Keratinocyte (primary cell): ENCODE data around the gene SEC61A1. TPM values are rescaled to one million over a fixed set of nuclear protein-coding genes. Genes with fewer than 3 reads are reported as not detected.

Source experiments
- DNase-seq: peaks from one replicate; pipeline ENCODE4 v3.0.0-alpha.2; 2011; ENCODE audit warnings: low read depth, missing footprints, low spot score
- FAIRE-seq: peaks from 2 replicates; lab custom pipeline; 2011; peaks lifted over from hg19 to GRCh38; lab: Jason Lieb, UNC
- H2AFZ ChIP-seq: 2 replicates; pipeline ENCODE4 v1.6.0; 2012; ENCODE audit warnings: low read length, control low read depth, inconsistent platforms; ENCODE audit not compliant: control insufficient read depth
- H3K27ac ChIP-seq: 2 replicates; pipeline ENCODE4 v1.5.1; 2011; ENCODE audit warnings: low read length; ENCODE audit not compliant: control insufficient read depth, insufficient read depth
- H3K27me3 ChIP-seq: 3 replicates; pipeline ENCODE4 v1.6.0; 2011; ENCODE audit warnings: low read length; ENCODE audit not compliant: control insufficient read depth, insufficient read depth; ENCODE audit errors: extremely low read depth
- H3K36me3 ChIP-seq, 2 experiments: 2 replicates in 1 of 2; 3 replicates in 1 of 2; pipeline ENCODE4 v1.5.1; 2011; ENCODE audit warnings: low read length in 2 of 2, mild to moderate bottlenecking in 1 of 2; ENCODE audit not compliant: control insufficient read depth in 2 of 2, insufficient read depth in 2 of 2; ENCODE audit errors: extremely low read depth in 1 of 2
- H3K4me1 ChIP-seq: 3 replicates; pipeline ENCODE4 v1.5.1; 2011; ENCODE audit warnings: low read length; ENCODE audit not compliant: control insufficient read depth, insufficient read depth; ENCODE audit errors: extremely low read depth
- H3K4me2 ChIP-seq: 3 replicates; pipeline ENCODE4 v1.6.0; 2011; ENCODE audit warnings: low read depth, low read length; ENCODE audit not compliant: control insufficient read depth, insufficient read depth; ENCODE audit errors: extremely low read depth
- H3K4me3 ChIP-seq, 3 experiments: fragments of 200-600 bp in 1 of 3; sonication (generic) in 1 of 3; 2 replicates in 2 of 3; 3 replicates in 1 of 3; pipeline ENCODE4 v1.5.1; 2011 to 2016; ENCODE audit warnings: low read length in 3 of 3, mild to moderate bottlenecking in 3 of 3, control low read depth in 2 of 3, inconsistent platforms in 1 of 3, low read depth in 1 of 3, mixed read lengths in 1 of 3, mixed run types in 1 of 3, moderate library complexity in 1 of 3; ENCODE audit not compliant: control insufficient read depth in 2 of 3, insufficient read depth in 2 of 3; ENCODE audit errors: extremely low read depth in 1 of 3
- H3K79me2 ChIP-seq: 2 replicates; pipeline ENCODE4 v1.6.0; 2012; ENCODE audit warnings: low read length; ENCODE audit not compliant: control insufficient read depth, insufficient read depth
- H3K9ac ChIP-seq: 3 replicates; pipeline ENCODE4 v1.6.0; 2011; ENCODE audit warnings: low read length; ENCODE audit not compliant: control insufficient read depth, insufficient read depth; ENCODE audit errors: extremely low read depth
- H3K9me1 ChIP-seq: 3 replicates; pipeline ENCODE4 v1.6.0; 2011; ENCODE audit warnings: low read length; ENCODE audit not compliant: control insufficient read depth, insufficient read depth; ENCODE audit errors: extremely low read depth
- H3K9me3 ChIP-seq: 2 replicates; pipeline ENCODE4 v1.5.1; 2012; ENCODE audit warnings: low read depth, low read length; ENCODE audit not compliant: control insufficient read depth
- H4K20me1 ChIP-seq: 3 replicates; pipeline ENCODE4 v1.6.0; 2011; ENCODE audit warnings: low read length; ENCODE audit not compliant: control insufficient read depth, insufficient read depth; ENCODE audit errors: extremely low read depth
- CTCF ChIP-seq, 3 experiments: IDR thresholded peaks in 1 of 3; conservative IDR thresholded peaks in 1 of 3; optimal IDR thresholded peaks in 1 of 3; 2 replicates in 2 of 3; 3 replicates in 1 of 3; pipeline versions ENCODE3 to v1.5.1; 2011; ENCODE audit warnings: low read length in 3 of 3, mild to moderate bottlenecking in 3 of 3, moderate library complexity in 2 of 3, control low read depth in 1 of 3, inconsistent platforms in 1 of 3; ENCODE audit not compliant: insufficient read depth in 2 of 3; ENCODE audit errors: extremely low read depth in 1 of 3
- EZH2 ChIP-seq: IDR thresholded peaks from one replicate; pipeline ENCODE4 v1.6.1; 2012; ENCODE audit warnings: inconsistent platforms, mild to moderate bottlenecking, low read length, moderate library complexity
- dilution Hi-C: fragments of 300-500 bp; cut with MboI; formaldehyde crosslinking; loops from one replicate; pipeline ENCODE4 v1.7.0; 2020; ENCODE audit warnings: low sequenced_read_pairs; ENCODE audit not compliant: extremely low pct_ligation_motif_present
- polyA plus RNA-seq, 5 experiments: library from polyadenylated mRNA; depleted of rRNA in 3 of 5; stranded (reverse) in 3 of 5; stranded (forward) in 1 of 5; unstranded in 1 of 5; fragments of >200 nt; gene quantifications; 1 replicate in 1 of 5; 2 replicates in 3 of 5; 3 replicates in 1 of 5; pipeline versions ENCODE4 v1.2.1 to v1.2.3, GENCODE V29; 2011 to 2012; ENCODE audit warnings: missing spikeins in 2 of 5, low read depth in 1 of 5, low replicate concordance in 1 of 5

Gene SEC61A1
- polyA plus RNA-seq, 1 donor (not counting 4 experiments of a cell fraction or from before 2014, with no cell fraction given), result 306 TPM

GRCh38 chr3:128072454-128073184 is 20.4 kb downstream of the SEC61A1 start:
- TF ChIP-seq CTCF (optimal IDR thresholded peaks at IDR 0.05 in 1 of 3, IDR thresholded peaks at IDR 0.05 in 1 of 3, conservative IDR thresholded peaks at IDR 0.05 in 1 of 3; ENCODE audit: extremely low read depth in 1 of 3, insufficient read depth in 2 of 3, low read length in 3 of 3) (no peak), EZH2 (no peak)
- Histone ChIP-seq H3K4me3 (no peak overlapping the region), H4K20me1 (peaks cover 14% of the 10 kb centered on the region), H3K79me2 (peaks cover 35% of the 10 kb centered on the region), H3K4me1 (peaks cover 43% of the 10 kb centered on the region), H3K27me3 (no peaks in the 10 kb centered on the region), H3K27ac (no peak overlapping the region), H3K4me2 (no peak overlapping the region), H3K9me3 (no peaks in the 10 kb centered on the region), H2AFZ (no peak overlapping the region), H3K9me1 (peaks cover 7% of the 10 kb centered on the region), H3K36me3 (peaks cover 39 to 57% of the 10 kb centered on the region in 2 experiments), H3K9ac (no peak overlapping the region)
- no peak for FAIRE-seq
- no peak for DNase-seq
- dilution Hi-C loops, result no loop called here

GRCh38 chr3:128073185-128073725 is 21.0 kb downstream of the SEC61A1 start:
- peaks cover 43% of the 10 kb centered on the region for H3K4me1 ChIP-seq
- peaks cover 7% of the 10 kb centered on the region for H3K9me1 ChIP-seq
- dilution Hi-C loops, result no loop called here
- DNase-seq, result no peak
- H3K9me3 ChIP-seq, result no peaks in the 10 kb centered on the region
- H2AFZ ChIP-seq, result no peak overlapping the region
- H3K4me3 ChIP-seq, result no peak overlapping the region
- no peak for FAIRE-seq
- H3K27ac ChIP-seq, result peak overlapping the region; percentile 26
- peaks cover 31% of the 10 kb centered on the region for H3K79me2 ChIP-seq
- H4K20me1 ChIP-seq, result peaks cover 9% of the 10 kb centered on the region
- H3K9ac ChIP-seq, result no peak overlapping the region
- no peak for TF ChIP-seq CTCF (optimal IDR thresholded peaks at IDR 0.05 in 1 of 3, IDR thresholded peaks at IDR 0.05 in 1 of 3, conservative IDR thresholded peaks at IDR 0.05 in 1 of 3; ENCODE audit: extremely low read depth in 1 of 3, insufficient read depth in 2 of 3, low read length in 3 of 3)
- no peak for TF ChIP-seq EZH2
- H3K36me3 ChIP-seq, result peaks cover 38 to 50% of the 10 kb centered on the region in 2 experiments
- no peak overlapping the region for H3K4me2 ChIP-seq
- H3K27me3 ChIP-seq, result no peaks in the 10 kb centered on the region
